LNCaP clone FGC (cell line): ENCODE measurements around the gene MANF.
A peak's percentile ranks its signal among the peaks of the same experiment; 100 is the strongest.

Experiments
- DNase-seq: peaks from one replicate; pipeline ENCODE4 v3.0.0-alpha.2; 2011; ENCODE audit warnings: low read depth
- H3K4me3 ChIP-seq: 2 replicates; pipeline ENCODE4 v1.5.1; 2011; ENCODE audit warnings: mild to moderate bottlenecking, low read depth, low read length, control low read depth
- TF ChIP-seq, protein P1 (sequence below): IDR thresholded peaks from 2 replicates; pipeline ENCODE4 v1.5.1; 2012; ENCODE audit warnings: mild to moderate bottlenecking; ENCODE audit not compliant: control insufficient read depth, insufficient read depth; ENCODE audit errors: extremely low read depth

MANF gene

DNA sequence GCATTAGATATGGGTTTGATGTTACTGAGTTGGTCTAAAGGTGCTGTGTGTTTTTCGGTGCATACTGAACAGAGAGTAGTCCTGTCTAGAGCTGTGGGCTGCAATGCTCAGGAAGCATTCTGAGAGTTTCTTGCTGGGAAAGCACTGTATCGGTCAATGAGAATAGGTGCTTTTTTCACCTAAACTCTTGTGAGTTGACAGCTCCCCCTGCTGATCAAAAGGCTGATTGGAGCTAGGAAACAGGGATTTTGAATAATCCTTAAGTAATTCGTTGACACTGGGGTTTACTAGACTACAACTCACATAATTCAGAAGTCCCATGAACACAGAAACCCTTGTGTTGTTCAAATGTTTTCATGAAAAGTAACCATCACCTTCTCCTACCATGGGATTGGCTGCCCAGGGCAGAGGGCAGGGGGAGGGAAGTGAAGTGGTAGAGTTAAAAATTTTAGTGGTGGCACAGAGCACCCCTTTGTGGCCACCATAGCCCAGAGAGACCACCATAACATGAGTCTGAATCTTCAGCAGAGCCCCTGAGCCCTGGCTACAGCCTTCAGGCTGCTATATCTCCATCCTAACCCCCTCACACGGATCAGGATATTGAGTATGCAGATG, 13.0 kb upstream of the MANF start:
- no peak for DNase-seq
- TF ChIP-seq, protein P1, sequence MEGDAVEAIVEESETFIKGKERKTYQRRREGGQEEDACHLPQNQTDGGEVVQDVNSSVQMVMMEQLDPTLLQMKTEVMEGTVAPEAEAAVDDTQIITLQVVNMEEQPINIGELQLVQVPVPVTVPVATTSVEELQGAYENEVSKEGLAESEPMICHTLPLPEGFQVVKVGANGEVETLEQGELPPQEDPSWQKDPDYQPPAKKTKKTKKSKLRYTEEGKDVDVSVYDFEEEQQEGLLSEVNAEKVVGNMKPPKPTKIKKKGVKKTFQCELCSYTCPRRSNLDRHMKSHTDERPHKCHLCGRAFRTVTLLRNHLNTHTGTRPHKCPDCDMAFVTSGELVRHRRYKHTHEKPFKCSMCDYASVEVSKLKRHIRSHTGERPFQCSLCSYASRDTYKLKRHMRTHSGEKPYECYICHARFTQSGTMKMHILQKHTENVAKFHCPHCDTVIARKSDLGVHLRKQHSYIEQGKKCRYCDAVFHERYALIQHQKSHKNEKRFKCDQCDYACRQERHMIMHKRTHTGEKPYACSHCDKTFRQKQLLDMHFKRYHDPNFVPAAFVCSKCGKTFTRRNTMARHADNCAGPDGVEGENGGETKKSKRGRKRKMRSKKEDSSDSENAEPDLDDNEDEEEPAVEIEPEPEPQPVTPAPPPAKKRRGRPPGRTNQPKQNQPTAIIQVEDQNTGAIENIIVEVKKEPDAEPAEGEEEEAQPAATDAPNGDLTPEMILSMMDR = peak; percentile 83

DNA sequence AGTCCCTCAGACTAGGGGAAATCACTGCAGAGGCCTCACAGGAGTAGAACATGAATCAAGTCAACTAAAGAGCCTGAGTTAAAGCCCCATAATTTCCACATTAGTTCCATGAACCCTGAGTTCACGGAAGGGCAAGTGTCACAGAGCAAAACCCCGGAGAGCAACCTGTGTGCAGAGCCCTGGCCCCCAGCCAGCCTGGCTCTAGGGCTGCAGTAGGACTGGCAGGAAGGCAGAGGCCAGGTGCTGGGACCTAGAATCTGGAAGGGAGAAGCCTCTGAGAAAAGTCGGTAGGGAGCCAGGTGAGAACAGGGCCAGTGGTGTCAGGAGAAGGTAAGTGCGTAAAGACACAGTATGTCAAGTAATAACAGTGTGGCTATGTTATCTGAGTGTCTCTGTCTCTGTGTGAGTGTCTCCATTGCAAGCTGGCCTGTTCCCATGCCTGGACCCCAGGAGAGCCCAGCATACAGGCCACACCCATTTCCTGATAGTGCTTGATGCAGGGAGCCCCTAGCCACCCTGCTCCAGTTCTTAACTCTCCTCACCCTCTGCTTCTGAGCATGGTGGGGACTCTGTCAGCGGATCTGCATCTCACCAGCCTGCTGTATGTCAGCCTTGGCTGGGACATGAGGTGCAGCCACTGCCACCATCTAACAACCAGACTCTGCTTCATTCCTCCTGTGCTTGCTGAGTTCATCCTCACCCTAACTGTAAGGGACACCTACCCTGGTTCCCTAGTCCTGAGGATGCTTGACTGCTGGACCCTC, 11.3 kb upstream of the MANF start:
- H3K4me3 ChIP-seq = no peak overlapping the region
- DNase-seq = no peak
- TF ChIP-seq, protein P1 = no peak

More for the DNA sequence above, 13.0 kb upstream of the MANF start:
- no peak overlapping the region for H3K4me3 ChIP-seq

DNA sequence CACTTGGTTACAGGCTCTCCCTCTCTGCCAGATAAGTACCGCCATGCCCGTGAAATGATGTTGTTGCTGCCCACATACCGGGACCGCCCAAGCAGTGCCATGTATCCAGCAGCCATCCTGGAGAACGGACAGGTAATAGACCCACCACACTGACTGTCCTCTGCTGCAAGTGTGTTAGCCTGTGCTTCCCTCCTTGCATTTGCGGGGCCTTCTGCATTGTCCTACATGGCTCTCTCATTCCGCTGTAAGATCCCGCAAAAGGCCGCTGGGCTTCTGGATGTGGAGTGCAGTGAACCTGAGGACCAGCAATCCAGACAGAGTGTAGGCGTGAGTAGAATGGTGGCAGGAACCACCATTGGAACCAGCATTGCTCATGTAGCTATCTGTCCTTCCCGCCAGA, 10.6 kb upstream of the MANF start:
- no peak for DNase-seq
- no peak overlapping the region for H3K4me3 ChIP-seq
- TF ChIP-seq, protein P1 = no peak

DNA sequence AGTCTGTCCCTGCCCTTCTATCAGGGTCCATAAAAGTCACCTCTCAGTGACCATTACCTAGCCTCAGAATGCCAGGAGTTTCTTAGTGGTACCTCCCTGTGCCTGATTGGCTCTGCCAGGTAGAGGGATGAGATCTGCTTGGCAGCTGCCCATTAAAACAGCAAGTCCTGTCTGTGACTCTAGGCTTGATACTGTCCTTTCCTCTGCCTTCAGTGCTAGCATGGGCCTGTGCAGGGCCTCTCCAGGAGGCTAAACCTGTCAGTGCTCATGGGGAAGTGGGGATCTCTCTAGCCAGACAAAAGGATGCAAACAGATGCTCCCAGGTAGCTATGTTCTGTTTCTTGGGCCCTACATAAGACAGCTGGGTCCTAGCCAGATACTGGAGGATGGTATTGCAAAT, 10.0 kb upstream of the MANF start:
- TF ChIP-seq, protein P1 = no peak
- H3K4me3 ChIP-seq = no peak overlapping the region
- DNase-seq = no peak

DNA sequence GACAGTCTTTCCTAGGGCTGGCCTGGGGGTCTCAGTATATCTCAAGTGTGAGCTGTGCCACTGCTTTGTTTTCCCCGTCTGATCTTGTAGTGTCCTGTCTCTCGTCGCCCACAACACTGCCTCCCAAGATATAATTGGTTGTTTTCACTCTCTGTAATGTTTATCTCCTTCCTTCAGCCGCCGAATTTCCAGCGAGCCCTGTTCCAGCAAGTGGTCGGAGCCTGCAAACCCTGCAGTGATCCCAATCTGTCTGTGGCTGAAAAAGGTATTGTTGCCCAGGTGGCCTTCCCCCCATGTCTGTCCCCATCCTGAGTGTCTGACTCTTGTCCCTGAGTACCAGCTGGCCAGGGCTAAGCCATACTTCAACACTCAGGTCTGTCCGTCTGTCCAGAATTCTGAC, 9.5 kb upstream of the MANF start:
- DNase-seq = no peak
- TF ChIP-seq, protein P1 = no peak
- H3K4me3 ChIP-seq = no peak overlapping the region

DNA sequence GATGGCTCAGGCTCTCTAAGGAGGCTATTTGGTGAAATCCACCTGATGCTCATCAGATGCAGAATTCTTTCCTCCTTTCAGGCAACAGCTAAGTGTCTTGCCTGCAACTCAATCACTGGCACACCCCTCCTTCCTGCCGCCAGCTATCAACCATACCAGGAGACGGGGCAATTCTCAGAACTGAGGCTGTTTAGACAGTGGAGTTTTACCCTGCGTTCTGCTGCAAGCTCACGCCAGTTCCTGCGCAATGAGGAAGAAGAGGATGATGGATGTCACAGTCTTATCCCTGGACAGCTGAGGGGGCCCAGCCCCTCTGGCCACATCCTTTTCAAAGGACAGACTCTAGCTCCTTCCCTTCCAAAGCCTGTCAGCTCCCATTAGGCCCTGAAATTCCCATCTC, 7.0 kb upstream of the MANF start:
- no peak overlapping the region for H3K4me3 ChIP-seq
- no peak for DNase-seq
- TF ChIP-seq, protein P1 = no peak
